GM10266 (cell line): ENCODE data around the gene CARMIL1.

Source experiments
- DNase-seq: peaks from one replicate; pipeline ENCODE4 v3.0.0; 2012; ENCODE audit errors: extremely low spot score
- CTCF ChIP-seq: IDR thresholded peaks from 2 replicates; pipeline ENCODE4 v1.5.1; 2012; ENCODE audit warnings: mild to moderate bottlenecking, low read depth; ENCODE audit not compliant: control insufficient read depth, insufficient read depth; ENCODE audit errors: missing control alignments

CARMIL1 gene

GRCh38 chr6:25307805-25308494, 28.8 kb downstream of the CARMIL1 start:
- no peak for TF ChIP-seq CTCF
- no peak for DNase-seq

GRCh38 chr6:25309886-25310285, 30.7 kb downstream of the CARMIL1 start:
- TF ChIP-seq CTCF = no peak
- DNase-seq = no peak

- no peak for TF ChIP-seq CTCF
- no peak for DNase-seq
Observed at GRCh38 chr6:25311331-25311840, 32.2 kb downstream of the CARMIL1 start.

- no peak for TF ChIP-seq CTCF
- no peak for DNase-seq
Observed at GRCh38 chr6:25312034-25312620, 33.0 kb downstream of the CARMIL1 start.

- TF ChIP-seq CTCF = no peak
- no peak for DNase-seq
Observed at GRCh38 chr6:25312703-25313102, 33.5 kb downstream of the CARMIL1 start.

GRCh38 chr6:25314509-25315175, 35.5 kb downstream of the CARMIL1 start:
- no peak for TF ChIP-seq CTCF
- DNase-seq = no peak
